Prostate gland (tissue), 2 donors: ENCODE results near the gene ZBTB8OS. TPM values are rescaled to one million over a fixed set of nuclear protein-coding genes. Genes with fewer than 3 reads are reported as not detected.

ENCODE experiments used
- DNase-seq: peaks from one replicate; pipeline ENCODE4 v3.0.0-alpha.2; 2019; ENCODE audit warnings: low spot score
- H3K27ac ChIP-seq, 2 donors: fragments of 200-600 bp; sonication (generic); 2 replicates each; pipeline ENCODE4 v1.5.1; 2017 to 2019
- H3K27me3 ChIP-seq: fragments of 200-600 bp; sonication (generic); replicated peaks from 2 replicates; pipeline ENCODE4 v1.5.1; 2019; ENCODE audit not compliant: insufficient read depth
- H3K36me3 ChIP-seq, 2 donors: fragments of 200-600 bp; sonication (generic); 1 replicate in 1 of 2; 2 replicates in 1 of 2; pipeline versions ENCODE4 v1.5.1 to v1.8.1; 2017 to 2019
- H3K4me1 ChIP-seq: fragments of 200-600 bp; sonication (generic); replicated peaks from 2 replicates; pipeline ENCODE4 v1.5.1; 2019
- H3K4me3 ChIP-seq, 2 donors: fragments of 200-600 bp; sonication (generic); 2 replicates each; pipeline ENCODE4 v1.5.1; 2017 to 2019
- H3K9me3 ChIP-seq: fragments of 200-600 bp; sonication (generic); 2 replicates; pipeline ENCODE4 v1.5.1; 2017
- POLR2A ChIP-seq: fragments of 450-650 bp; IDR thresholded peaks from one replicate; pipeline ENCODE4 v1.6.1; 2016; ENCODE audit warnings: antibody characterized with exemption, mild to moderate bottlenecking
- POLR2AphosphoS5 ChIP-seq: sonication (generic); formaldehyde crosslinking; IDR thresholded peaks from one replicate; pipeline ENCODE4 v1.6.1; 2017; ENCODE audit warnings: antibody characterized with exemption
- WGBS: methylation state at CpG from one replicate; pipeline ENCODE4 v1.1.5; 2018; 5-methylcytosine and 5-hydroxymethylcytosine counted together
- intact Hi-C: fragments of 100-400 bp; cut with DNase I; formaldehyde crosslinking; loops from one replicate; pipeline ENCODE4 v1.14.2; 2022
- total RNA-seq, 2 donors: library from RNA; depleted of rRNA; stranded (reverse); fragments of >200 nt; gene quantifications; one replicate each; pipeline ENCODE4 v1.1.0, GENCODE V29; 2016
- TF ChIP-seq, protein P1 (sequence below), 4 experiments: fragments of 200-600 bp in 2 of 4; fragments of 450-650 bp in 2 of 4; sonication (generic) in 2 of 4; IDR thresholded peaks; 1 replicate in 3 of 4; 2 replicates in 1 of 4; pipeline ENCODE4 v1.5.1; 2016 to 2019; ENCODE audit warnings: antibody characterized with exemption in 4 of 4, mild to moderate bottlenecking in 2 of 4, moderate library complexity in 2 of 4

The ZBTB8OS gene
- total RNA-seq, 2 donors from 2014 or later, result 32.7 to 38.7 TPM

DNA sequence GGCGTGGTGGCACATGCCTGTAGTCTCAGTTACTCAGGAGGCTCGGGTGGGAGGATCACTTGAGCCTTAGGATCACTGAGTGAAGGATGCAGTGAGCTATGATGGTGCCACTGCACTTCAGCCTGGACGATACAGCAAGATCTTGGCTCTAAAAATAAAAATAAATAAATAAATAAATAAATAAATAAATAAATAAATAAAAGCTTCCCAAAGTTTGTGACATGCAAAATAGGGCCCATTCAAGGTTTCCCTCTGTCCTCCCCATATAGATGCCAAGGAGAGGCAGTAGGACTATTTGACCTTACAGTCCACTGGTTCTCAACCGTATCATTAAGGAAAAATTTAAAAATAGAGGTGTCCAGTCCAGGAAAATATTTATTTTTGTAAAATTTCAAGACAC lies 41.2 kb downstream of the ZBTB8OS start:
- Histone ChIP-seq H3K27me3 (no peaks in the 10 kb centered on the region), H3K4me3 (no peak overlapping the region), H3K9me3 (no peaks in the 10 kb centered on the region), H3K36me3 (no peaks in the 10 kb centered on the region), H3K4me1 (no peaks in the 10 kb centered on the region), H3K27ac (no peak overlapping the region)
- intact Hi-C loops, result no loop called here
- DNase-seq, result no peak
- whole genome bisulfite sequencing, result 82% methylated on average over 4 of the region's 4 CpGs
- TF ChIP-seq POLR2A, result no peak
- TF ChIP-seq, protein P1, sequence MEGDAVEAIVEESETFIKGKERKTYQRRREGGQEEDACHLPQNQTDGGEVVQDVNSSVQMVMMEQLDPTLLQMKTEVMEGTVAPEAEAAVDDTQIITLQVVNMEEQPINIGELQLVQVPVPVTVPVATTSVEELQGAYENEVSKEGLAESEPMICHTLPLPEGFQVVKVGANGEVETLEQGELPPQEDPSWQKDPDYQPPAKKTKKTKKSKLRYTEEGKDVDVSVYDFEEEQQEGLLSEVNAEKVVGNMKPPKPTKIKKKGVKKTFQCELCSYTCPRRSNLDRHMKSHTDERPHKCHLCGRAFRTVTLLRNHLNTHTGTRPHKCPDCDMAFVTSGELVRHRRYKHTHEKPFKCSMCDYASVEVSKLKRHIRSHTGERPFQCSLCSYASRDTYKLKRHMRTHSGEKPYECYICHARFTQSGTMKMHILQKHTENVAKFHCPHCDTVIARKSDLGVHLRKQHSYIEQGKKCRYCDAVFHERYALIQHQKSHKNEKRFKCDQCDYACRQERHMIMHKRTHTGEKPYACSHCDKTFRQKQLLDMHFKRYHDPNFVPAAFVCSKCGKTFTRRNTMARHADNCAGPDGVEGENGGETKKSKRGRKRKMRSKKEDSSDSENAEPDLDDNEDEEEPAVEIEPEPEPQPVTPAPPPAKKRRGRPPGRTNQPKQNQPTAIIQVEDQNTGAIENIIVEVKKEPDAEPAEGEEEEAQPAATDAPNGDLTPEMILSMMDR (IDR thresholded peaks at IDR 0.05), result no peak
- no peak for TF ChIP-seq POLR2AphosphoS5

DNA sequence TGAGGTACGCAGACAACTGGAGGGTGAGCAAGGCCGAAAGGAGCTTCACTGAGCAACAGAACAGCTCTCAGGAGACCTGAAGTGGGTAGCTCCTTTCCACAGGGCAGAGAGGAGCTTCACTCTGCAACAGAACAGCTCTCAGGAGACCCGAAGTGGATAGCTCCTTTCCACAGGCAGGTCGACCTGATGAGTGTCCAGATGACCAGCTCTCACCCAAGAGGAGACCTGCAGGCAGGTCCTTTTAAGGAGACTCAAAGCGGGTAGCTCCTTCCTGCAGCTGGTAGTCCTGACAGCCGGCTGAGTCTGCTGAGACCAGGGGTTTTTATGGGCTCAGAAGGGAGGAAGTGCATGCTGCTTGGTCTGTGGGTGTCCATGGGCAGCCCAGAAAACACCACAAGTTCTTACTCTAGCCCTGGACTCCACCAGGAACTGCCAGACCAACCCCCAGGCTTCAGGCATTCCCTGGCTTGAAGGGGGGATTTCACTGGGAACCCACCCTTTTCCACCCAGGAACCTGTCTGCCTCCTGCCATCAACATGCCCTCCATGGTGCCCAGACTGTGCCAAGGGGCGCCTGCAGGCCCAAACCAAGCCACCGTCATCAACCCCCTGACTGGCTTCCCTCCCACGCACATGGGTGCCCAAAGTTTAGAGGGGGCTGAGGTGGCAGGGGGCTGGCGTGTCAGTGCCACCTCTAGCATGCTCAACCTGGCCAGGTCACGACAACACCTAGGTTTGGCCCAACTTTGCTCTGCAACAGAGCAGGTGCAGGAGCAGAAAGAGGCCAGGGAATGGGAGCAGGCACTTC lies 43.6 kb downstream of the ZBTB8OS start:
- Histone ChIP-seq H3K4me1 (no peaks in the 10 kb centered on the region), H3K4me3 (no peak overlapping the region), H3K27ac (no peak overlapping the region), H3K36me3 (no peaks in the 10 kb centered on the region), H3K9me3 (no peaks in the 10 kb centered on the region), H3K27me3 (no peaks in the 10 kb centered on the region)
- DNase-seq, result no peak
- TF ChIP-seq POLR2AphosphoS5 (no peak), POLR2A (no peak)
- TF ChIP-seq, protein P1 (IDR thresholded peaks at IDR 0.05), result no peak
- intact Hi-C loops, result no loop called here
- WGBS, result 91% methylated on average over 11 of the region's 11 CpGs

DNA sequence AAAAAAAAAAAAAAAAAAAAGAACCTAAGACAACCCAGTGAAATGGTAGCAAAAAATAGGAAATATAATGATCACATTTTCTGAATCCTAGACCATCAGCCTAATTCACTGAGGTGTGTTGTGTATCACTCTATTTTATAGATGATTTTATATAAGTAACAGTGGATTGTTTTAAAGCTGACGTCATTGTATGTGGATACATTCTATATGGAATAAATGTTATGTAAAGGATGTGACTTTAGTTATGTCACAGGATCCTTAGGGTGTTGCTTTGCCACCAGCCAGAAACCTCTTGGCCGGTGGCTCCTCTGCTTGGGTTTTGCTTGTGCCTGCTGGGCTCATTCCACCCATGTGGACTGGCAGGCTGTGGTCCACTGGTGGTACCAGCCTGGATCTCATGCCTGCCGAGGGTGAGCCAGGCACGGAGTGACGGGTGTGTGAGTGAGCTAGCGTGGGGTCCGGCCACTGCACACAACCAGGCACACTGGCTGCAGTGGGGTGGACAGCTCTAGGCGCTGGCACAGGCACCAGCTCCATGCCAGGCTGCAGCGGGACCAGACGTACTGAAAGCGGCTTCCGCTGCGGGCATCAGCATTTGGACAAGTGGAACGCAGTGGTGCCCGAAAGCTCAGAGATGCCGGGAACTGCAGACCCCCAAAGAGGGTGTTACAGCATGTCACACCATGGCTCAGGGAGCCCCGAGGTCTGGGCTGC lies 44.5 kb downstream of the ZBTB8OS start:
- WGBS, result 96% methylated on average over 15 of the region's 17 CpGs
- H3K27ac ChIP-seq, result no peak overlapping the region
- H3K27me3 ChIP-seq, result no peaks in the 10 kb centered on the region
- no peaks in the 10 kb centered on the region for H3K9me3 ChIP-seq
- H3K4me3 ChIP-seq, result no peak overlapping the region
- TF ChIP-seq POLR2AphosphoS5, result no peak
- no peak for TF ChIP-seq POLR2A
- TF ChIP-seq, protein P1 (IDR thresholded peaks at IDR 0.05), result no peak
- no peaks in the 10 kb centered on the region for H3K36me3 ChIP-seq
- intact Hi-C loops, result no loop called here
- no peaks in the 10 kb centered on the region for H3K4me1 ChIP-seq
- no peak for DNase-seq

DNA sequence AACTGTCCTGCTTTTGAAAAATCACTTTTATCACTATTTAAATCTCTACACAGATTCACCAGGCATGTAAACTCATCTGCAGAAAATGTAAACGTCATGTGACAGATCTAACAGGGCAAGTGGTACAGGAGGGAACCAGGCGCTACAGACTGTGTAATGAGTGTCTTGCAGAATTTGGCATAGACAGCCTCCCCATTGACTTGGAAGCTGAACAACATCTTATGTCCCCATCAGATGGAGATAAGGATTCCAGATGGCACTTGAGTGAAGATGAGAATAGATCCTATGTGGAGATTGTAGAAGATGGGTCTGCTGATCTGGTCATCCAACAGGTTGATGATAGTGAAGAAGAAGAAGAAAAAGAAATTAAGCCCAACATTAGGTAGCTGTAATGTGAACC lies 50.3 kb downstream of the ZBTB8OS start:
- Histone ChIP-seq H3K36me3 (no peaks in the 10 kb centered on the region), H3K9me3 (no peaks in the 10 kb centered on the region), H3K4me1 (no peaks in the 10 kb centered on the region), H3K4me3 (no peak overlapping the region), H3K27me3 (no peaks in the 10 kb centered on the region), H3K27ac (no peak overlapping the region)
- intact Hi-C loops, result no loop called here
- no peak for DNase-seq
- TF ChIP-seq, protein P1 (IDR thresholded peaks at IDR 0.05), result no peak
- no peak for TF ChIP-seq POLR2A
- no peak for TF ChIP-seq POLR2AphosphoS5
- WGBS, result 72% methylated on average over 2 of the region's 2 CpGs
